NT2/D1 (cell line): ENCODE data around the gene CNTN5.

Source experiments
- SUZ12 ChIP-seq: IDR thresholded peaks from 2 replicates; pipeline ENCODE4 v1.6.1; 2011; ENCODE audit not compliant: insufficient read length, insufficient read depth; ENCODE audit errors: extremely low read depth
- YY1 ChIP-seq: IDR thresholded peaks from 2 replicates; pipeline ENCODE4 v1.6.1; 2011; ENCODE audit not compliant: insufficient read length, insufficient read depth
- ZNF274 ChIP-seq: IDR thresholded peaks from 2 replicates; pipeline ENCODE4 v1.6.1; 2011; ENCODE audit warnings: mild to moderate bottlenecking, low read depth, low read length

DNA sequence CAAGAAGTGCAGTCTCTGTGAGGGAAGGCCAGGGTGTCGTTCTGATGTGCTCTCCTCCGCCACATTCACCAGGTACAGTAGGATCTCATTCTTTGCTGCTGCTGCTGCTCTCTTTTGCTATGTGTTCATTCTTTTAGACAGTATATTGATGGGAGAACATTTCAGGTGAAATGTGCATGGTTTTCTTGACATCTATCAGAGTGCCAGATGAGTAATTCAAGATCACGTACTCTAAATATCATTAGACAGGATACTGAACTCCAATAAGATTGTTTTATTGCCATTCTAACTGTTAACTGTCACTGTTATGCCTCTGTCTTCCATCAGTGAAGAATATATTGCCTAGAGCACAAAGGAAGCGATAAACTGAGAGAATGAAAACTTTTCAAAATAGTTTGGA, 895.3 kb downstream of the CNTN5 start:
- TF ChIP-seq ZNF274 = no peak
- TF ChIP-seq YY1 = no peak
- no peak for TF ChIP-seq SUZ12
